Skin epidermis (tissue), 12 donors: ENCODE measurements around the gene MICALL1.

ENCODE experiments used
- H3K27ac ChIP-seq, 21 experiments: fragments of 200-600 bp; sonication (generic) in 11 of 21; one replicate each; pipeline ENCODE4 v1.5.0; 2020; ENCODE audit warnings: mild to moderate bottlenecking in 3 of 21, inconsistent platforms in 2 of 21, moderate library complexity in 2 of 21
- H3K4me3 ChIP-seq, 7 experiments: fragments of 200-600 bp; sonication (generic) in 2 of 7; one replicate each; pipeline ENCODE4 v1.5.0; 2020; ENCODE audit warnings: inconsistent platforms in 2 of 7, mild to moderate bottlenecking in 2 of 7, moderate library complexity in 1 of 7

The MICALL1 gene

GRCh38 chr22:37898441-37899181 lies 7.5 kb upstream of the MICALL1 start:
- Histone ChIP-seq H3K27ac (peak overlapping the region; percentile 7 to 93 (median 82)), H3K4me3 (no peak overlapping the region)

DNA sequence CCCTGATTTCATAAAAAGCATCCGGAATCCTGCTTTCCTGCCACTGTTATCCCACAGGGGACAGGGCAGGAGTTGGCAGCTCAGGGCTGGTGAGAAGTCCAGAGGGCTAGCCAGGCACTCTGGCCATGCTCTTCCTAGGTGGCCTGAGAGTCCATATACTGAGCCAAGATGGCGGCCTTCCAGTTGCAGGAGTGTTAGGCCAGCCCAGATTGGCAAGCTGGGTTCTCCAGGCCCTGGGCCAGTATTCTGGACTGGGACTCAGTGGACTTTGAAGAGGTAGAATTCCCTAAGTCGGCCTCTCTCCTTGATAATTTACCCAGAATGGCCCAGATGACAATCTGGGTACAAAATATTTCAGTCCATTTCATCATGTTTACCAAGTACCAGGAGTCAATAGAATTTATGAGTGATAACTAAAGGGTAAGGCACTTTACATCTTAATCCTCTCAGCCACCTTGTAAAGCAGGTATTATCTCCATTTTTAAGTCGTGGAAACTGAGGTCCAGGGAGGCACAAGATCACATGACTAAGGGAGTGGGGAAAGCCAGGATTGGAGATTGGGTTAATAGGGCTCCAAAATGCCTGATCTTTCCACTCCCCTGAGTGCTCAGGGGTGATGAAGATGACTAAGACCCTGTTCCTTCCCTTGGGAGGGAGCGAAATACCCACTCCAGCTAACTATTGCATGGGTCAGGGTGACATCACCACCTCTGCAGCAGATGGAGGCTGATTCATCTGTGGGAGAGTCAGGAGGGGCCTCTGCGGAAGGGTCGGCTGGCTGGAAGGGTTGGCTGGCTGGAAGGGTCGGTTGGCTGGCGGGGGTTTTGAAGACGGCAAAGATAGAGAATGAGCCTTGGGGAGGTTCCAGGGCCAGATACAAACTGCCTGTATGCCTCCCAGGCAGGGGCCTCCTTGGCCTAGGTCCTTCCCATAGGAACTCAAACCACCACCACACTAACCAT lies 1.2 kb upstream of the MICALL1 start:
- Histone ChIP-seq H3K27ac (peak overlapping the region; percentile 72 to 97 (median 90)), H3K4me3 (peak overlapping the region in 3 of 7 experiments; percentile 34 to 91 (median 80))

DNA sequence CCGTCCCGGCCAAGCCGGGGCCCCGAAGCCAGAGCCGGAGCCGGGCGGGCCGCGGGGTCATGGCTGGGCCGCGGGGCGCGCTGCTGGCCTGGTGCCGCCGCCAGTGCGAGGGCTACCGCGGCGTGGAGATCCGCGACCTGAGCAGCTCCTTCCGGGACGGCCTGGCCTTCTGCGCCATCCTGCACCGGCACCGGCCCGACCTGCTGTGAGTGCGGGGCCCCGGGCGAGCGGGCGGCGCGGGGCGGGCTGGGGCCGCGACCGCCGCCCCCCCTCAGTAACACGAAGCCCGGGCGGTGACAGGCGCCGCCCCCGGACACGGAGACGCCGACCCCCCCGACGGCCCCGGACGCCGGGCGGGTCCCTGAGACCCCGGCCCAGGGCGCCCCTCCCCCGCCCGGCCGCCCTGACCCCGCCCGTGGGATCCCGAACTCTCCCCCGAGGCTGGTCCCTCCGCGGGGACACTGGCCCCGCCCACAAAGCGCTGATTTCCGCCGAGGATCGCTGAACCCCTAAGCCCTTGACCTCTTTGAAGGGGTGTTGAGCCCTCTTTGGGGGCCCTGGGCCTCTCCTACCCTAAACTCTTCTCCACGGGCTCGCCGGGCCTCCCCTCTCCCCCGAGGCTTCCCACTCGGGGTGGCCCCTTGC lies 389 bp downstream of the MICALL1 start:
- Histone ChIP-seq H3K4me3 (peak overlapping the region; percentile 51 to 91 (median 80)), H3K27ac (peak overlapping the region; percentile 83 to 97 (median 92))

DNA sequence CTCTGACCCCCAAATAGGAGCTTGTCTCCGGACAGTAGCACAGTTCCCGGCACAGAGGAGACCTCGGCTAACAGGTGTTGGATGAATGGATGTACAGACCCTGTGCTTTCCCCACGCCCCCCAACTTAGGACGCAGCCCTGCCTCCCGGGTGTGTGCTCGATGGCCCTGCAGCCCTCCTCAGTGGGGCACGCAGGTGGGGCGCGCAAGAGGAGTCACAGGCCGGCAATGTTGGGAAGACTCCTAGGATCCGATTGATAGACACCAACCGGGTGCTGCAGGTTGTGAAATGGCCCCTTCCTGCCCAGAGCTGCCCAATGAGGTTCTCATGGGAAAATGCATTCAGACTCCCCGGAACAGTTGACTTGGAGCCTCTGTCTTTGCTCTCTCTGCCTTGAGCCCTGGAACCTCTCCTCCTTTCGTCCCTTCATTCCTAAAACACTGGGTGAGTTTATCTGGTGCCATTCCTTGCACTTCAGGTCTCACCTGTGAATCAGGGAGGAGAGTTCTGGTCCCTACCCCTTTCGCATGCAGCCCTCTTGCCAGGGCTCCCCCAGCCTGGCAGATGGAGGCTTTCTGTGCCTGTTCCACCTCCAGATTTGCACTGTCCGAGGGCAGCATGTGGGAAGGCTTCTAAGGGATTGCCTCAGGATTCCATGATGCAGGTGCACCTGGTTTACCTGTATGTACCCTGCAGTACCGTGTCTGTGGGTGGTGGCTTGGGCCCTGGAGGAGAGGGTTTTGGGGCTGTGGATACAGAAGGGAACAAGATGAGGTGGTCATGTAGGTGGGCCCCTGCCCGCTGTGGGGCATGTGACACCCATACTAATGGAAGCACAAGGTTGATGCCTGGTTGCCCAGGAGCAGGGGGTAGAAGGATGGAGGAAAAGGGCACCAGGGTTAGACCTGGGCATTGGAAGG lies 1.2 kb downstream of the MICALL1 start:
- Histone ChIP-seq H3K4me3 (peak overlapping the region; percentile 51 to 91 (median 80)), H3K27ac (peak overlapping the region in 20 of 21 experiments; percentile 83 to 97 (median 92))

DNA sequence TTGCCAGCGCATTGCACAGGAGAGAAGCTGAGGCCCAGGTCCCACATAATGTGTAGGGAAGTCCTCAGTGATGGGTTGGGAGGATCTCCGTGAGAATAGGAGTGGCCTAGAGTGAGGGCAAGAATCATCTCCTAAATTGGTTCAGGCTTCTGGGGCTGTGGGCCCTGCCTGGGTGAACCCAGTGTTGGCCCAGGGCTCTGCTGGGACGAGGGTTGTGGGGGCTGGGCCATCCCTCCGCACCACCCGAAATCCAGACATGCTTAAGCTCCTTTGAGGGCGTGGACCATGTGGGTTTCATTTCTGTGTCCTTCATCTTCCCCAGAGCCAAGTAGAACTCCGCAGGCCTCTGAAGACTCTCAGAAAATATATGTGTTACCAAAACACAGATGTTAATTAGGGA lies 3.7 kb downstream of the MICALL1 start:
- H3K27ac ChIP-seq, result peak overlapping the region in 12 of 21 experiments; percentile 2 to 95 (median 42)
- H3K4me3 ChIP-seq, result no peak overlapping the region

GRCh38 chr22:37910890-37911672 lies 5.0 kb downstream of the MICALL1 start:
- H3K4me3 ChIP-seq, result no peak overlapping the region
- H3K27ac ChIP-seq, result peak overlapping the region in 16 of 21 experiments; percentile 2 to 74 (median 53)

- Histone ChIP-seq H3K4me3 (no peak overlapping the region), H3K27ac (peak overlapping the region in 6 of 21 experiments; percentile 3 to 74 (median 52))
These were observed 5.6 kb downstream of the MICALL1 start for GRCh38 chr22:37911697-37912096.

DNA sequence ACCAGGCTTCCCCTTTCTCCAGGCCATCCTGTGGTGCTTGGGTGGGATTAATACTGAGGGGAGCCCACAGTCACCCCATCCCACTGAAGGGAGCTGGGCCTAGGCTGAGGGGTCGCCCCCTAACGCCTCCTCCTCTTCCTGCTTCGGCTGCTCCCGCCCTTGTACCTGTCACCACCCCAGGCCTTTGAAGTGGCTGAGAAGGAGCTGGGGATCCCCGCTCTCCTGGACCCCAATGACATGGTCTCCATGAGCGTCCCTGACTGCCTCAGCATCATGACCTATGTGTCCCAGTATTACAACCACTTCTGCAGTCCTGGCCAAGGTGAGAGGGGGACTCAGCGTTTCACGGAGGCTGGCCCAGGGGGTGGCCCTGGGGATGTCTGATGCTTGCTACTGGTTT lies 6.1 kb downstream of the MICALL1 start:
- Histone ChIP-seq H3K27ac (no peak overlapping the region), H3K4me3 (no peak overlapping the region)

GRCh38 chr22:37913233-37913721 lies 7.2 kb downstream of the MICALL1 start:
- H3K27ac ChIP-seq, result no peak overlapping the region
- H3K4me3 ChIP-seq, result no peak overlapping the region

DNA sequence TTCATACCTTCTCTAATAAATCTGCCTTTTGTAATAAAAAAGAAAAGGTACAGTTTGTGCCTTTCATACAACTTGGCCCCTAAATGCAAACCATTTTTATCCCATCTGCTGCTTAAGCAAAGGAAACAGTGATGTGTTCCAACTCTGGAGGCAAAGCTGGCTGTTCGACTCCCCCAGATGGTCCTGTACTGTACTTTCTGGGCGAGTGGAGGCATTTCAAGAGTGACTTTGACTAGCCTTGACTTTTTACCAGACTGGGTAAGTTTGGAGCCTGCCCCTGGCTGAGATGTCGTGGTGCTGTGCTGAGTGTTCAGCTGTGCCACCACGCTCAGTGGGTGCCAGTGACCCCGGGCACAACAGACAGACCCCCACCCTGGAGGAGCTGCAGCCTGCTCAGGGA lies 10.2 kb downstream of the MICALL1 start:
- Histone ChIP-seq H3K4me3 (no peak overlapping the region), H3K27ac (peak overlapping the region in 3 of 21 experiments; percentile 24 to 49 (median 39))

GRCh38 chr22:37917874-37918548 lies 11.9 kb downstream of the MICALL1 start:
- H3K27ac ChIP-seq, result peak overlapping the region in 1 of 21 experiments; percentile 42
- no peak overlapping the region for H3K4me3 ChIP-seq

- Histone ChIP-seq H3K4me3 (no peak overlapping the region), H3K27ac (peak overlapping the region in 1 of 21 experiments; percentile 42)
These were observed 12.6 kb downstream of the MICALL1 start for GRCh38 chr22:37918580-37919270.

- no peak overlapping the region for H3K4me3 ChIP-seq
- peak overlapping the region in 7 of 21 experiments; percentile 7 to 67 (median 32) for H3K27ac ChIP-seq
These were observed 14.0 kb downstream of the MICALL1 start for GRCh38 chr22:37920126-37920525.

DNA sequence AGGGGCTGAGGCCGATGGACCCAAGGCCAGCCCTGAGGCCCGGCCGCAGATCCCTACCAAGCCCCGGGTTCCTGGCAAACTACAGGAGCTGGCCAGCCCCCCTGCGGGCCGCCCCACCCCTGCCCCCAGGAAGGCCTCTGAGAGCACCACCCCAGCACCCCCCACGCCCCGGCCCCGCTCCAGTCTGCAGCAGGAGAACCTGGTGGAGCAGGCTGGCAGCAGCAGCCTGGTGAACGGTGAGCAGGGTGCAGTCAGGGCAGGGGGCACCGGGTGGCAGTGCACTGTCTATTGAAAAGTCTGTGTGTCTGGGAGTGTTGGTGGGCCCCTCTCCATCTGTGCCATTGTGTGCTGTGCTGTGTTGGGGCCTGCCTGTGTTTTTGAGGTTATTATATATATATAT lies 16.1 kb downstream of the MICALL1 start:
- Histone ChIP-seq H3K4me3 (no peak overlapping the region), H3K27ac (no peak overlapping the region)

DNA sequence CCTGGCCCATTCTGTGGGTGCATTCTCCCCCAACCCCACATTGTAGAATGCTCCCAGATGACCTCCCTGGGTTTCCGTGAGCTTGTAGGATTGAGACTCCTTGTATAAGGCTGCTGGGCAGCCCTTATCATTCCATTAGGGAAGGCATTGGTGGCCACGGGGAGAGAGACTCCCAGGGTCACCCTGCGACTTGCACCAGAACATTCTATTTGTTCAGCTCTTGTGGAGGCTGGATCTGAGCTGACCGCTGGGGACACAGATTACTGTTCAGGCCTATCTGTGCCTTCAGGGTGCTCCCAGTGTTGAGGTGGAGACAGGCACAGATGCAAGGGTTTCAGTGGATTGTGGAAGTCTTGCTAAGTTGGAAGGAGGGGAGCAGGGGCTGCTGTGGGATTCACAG lies 17.8 kb downstream of the MICALL1 start:
- no peak overlapping the region for H3K4me3 ChIP-seq
- no peak overlapping the region for H3K27ac ChIP-seq

DNA sequence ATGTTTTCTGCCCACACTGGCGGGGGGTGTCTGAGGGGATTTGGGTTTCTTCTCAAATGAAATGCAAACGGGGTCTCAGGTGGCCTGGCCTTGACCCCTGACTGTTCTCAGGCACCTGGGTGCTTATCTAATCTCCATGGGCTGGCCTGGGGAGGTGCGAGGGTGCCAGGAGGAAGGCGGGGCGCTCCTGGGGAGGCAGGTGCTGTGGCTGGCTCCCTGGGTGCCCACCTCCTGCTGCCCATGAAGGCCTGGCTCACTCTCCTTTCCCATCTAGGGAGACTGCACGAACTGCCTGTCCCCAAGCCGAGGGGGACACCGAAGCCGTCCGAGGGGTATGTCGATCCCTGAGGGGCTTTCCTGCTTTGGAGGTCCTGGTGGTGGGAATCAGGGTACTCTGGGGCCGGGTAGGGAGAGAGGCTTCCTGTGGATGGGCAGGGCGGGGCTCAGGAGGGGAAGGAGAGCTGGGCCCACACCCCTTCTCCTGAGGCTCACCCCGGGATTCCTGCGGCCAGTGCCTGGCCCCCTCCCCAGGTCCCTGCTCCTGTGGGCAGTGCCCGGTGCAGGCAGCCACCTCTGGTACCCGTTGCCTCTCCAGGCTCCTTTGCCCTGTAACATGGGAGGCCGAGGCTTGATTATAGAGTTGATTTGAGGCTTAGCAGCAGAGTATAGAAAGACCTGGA lies 18.4 kb downstream of the MICALL1 start:
- no peak overlapping the region for H3K27ac ChIP-seq
- H3K4me3 ChIP-seq, result no peak overlapping the region
